Endometrial microvascular endothelial cells (primary cell): ENCODE data around the gene CFAP73. TPM values are rescaled to one million over a fixed set of nuclear protein-coding genes. Genes with fewer than 3 reads are reported as not detected.

Experiments
- in situ Hi-C: cut with HindIII; loops from 2 replicates; pipeline ENCODE4 v1.10.0; 2017; ENCODE audit warnings: low sequenced_read_pairs, low pct_unique_long_range_greater_than_20kb; ENCODE audit errors: inconsistent ontology term
- total RNA-seq: library from RNA; depleted of rRNA; stranded (reverse); fragments of >200 nt; gene quantifications from one replicate; pipeline ENCODE4 v1.2.3, GENCODE V29; 2015; ENCODE audit errors: inconsistent ontology term

Gene CFAP73
- total RNA-seq, 1 donor from 2014 or later: not detected

DNA sequence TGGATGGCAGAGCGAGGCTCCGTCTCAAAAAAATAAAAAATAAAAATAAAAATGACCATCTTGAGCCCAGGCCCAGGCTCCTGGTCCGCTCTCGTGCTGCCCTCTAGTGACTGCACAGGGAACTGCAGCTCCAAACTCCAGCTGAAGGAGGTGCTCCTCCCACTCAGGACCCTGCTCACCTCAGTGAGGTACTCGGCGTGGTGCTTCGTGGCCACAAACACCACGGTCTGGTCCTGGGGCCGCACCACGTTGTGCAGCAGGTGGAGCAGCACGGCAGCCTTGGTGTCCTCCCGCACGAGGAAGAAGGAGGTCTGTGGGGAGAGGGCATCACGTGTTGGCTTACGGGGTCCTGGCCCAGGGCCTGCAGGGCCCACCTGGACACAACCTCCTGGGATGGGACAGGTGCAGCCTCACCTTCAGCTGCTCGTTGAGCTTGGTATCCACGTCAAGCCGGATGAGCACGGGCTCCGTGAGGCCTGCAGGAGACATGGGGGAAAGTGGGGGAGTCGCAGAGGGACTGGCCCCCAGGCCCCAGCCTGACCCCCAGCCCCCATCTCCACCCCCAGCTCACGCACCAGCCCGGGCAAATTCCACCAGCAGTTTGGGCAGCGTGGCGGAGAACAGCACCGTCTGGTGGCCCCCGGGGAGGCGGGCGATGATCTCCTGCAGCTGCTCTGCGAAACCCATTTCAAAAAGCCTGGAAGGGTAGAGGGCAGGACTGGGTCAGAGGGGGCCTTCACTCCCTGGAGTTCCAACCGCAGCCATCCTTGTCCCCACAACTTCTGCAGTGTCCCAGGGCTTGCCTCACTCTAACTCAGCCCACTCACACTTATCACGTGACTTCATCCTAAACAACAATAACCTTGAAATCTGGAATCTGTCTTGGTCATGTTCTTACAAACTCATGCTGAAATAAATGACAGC lies 25.2 kb downstream of the CFAP73 start:
- in situ Hi-C loops: loop anchor here (25.0 kb wide), 1 partner anchor 112 kb away; the partner anchor contains the start of gene DTX1

- in situ Hi-C loops: no loop called here
Measured at GRCh38 chr12:113179023-113179422, 29.5 kb downstream of the CFAP73 start.

DNA sequence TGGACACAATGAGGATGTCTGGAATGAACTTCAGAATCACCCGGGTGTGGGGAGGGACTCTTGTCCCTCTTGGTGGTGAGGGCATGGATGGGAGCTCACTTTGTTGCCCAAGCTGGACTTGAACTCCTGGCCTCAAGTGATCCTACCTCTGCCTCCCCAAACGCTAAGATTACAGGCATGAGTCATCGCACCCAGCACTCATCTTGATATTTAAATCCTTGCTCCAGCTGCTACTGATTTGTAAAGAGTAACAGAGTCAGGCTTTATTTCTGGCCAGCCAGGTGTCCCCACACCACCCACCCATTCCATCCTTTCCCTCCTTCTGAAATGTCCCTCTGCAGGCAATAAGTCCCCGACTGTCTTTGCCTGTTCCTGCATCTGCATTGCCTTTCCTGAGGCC lies 30.8 kb downstream of the CFAP73 start:
- in situ Hi-C loops: no loop called here

DNA sequence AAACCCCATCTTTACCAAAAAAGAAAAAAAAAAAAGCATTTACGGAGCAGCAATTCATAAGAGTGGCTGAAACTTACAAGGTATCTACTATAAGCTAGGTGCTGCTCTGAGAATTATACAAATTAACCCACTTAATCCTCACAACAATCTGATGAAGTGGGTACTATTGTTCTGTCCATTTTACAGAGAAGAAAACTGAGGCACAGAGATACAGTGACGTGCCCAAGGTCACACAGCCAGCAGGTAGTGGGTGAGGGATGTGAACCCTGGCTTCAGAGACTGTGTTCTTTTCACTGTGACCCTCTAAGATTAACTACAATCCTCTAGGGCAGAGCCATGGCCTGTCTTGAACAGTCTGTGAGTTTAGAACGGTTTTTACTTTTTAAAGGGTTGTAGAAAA lies 32.5 kb downstream of the CFAP73 start:
- in situ Hi-C loops: no loop called here

DNA sequence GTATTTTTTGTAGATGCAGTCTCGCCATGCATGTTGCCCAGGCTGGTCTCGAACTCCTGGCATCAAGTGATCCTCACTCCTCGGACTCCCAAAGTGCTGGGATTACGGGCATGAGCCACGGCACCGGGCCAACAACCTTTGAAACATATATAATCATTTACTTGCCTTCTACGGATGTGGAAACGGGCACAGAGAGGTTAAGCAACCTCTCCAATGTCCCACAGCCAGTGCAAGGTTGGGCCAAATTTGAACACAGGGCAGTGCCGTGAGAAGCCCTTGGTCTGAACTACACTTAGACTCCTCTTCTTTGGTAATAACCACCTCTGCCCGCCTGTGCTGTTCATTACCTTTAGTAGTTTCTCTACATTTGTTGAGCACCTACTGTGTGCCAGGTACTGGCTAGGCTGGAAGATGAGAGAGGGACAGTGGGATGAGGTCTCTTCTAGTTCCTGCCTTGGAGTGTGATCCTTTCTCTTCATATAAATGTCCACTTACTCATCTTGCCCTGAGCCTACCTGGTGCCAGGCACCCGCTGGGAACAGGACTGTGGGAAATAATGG lies 33.6 kb downstream of the CFAP73 start:
- in situ Hi-C loops: no loop called here

GRCh38 chr12:113184098-113184899 lies 34.8 kb downstream of the CFAP73 start:
- in situ Hi-C loops: no loop called here

GRCh38 chr12:113184900-113185179 lies 35.3 kb downstream of the CFAP73 start:
- in situ Hi-C loops: no loop called here

- in situ Hi-C loops: no loop called here
Measured at GRCh38 chr12:113185180-113186032, 35.9 kb downstream of the CFAP73 start, which contains the start of the genes DDX54 and RITA1. Gene DDX54 (minus strand): TSS chr12:113185478. CDS start chr12:113185451, 27 bp downstream. Gene RITA1 (plus strand): TSS chr12:113185721. CDS start chr12:113186747, 1,026 bp downstream.

DNA sequence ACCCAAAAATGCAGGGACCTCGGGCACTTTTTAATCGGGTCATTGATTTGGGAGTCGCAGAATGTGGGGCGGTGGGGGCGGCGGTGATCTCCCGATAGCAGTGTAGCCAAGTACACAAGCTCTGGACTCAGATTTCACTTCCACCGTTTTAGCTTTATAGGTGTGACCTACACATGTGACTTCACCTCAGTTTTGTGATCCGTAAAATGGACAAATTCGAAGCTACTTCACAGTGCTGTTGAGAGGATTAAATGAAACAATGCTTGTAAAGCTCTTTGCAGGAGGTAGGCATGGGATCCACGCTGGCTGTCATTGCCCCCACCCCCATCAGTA lies 36.5 kb downstream of the CFAP73 start:
- in situ Hi-C loops: no loop called here

- in situ Hi-C loops: no loop called here
Measured at GRCh38 chr12:113186666-113187325, 37.3 kb downstream of the CFAP73 start.

GRCh38 chr12:113189361-113189760 lies 39.8 kb downstream of the CFAP73 start:
- in situ Hi-C loops: no loop called here

- in situ Hi-C loops: no loop called here
Measured at GRCh38 chr12:113190761-113191160, 41.2 kb downstream of the CFAP73 start.

DNA sequence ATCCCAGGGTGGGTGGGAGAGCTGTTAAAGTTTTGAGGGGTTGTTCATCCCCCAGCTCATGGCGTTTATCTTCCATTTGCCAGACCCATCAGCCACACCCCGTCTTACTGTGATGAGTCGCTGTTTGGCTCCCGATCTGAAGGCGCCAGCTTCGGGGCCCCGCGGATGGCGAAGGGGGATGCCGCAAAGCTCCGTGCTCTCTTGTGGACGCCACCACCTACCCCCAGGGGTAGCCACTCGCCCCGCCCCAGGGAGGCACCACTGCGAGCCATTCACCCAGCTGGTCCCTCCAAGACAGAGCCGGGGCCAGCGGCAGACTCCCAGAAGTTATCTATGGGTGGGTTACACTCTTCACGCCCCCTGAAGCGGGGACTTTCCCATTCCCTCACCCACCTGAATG lies 41.7 kb downstream of the CFAP73 start:
- in situ Hi-C loops: no loop called here

- in situ Hi-C loops: no loop called here
Measured at GRCh38 chr12:113194971-113195391, 45.5 kb downstream of the CFAP73 start.

- in situ Hi-C loops: no loop called here
Measured at GRCh38 chr12:113195598-113195997, 46.1 kb downstream of the CFAP73 start.

GRCh38 chr12:113196582-113196981 lies 47.1 kb downstream of the CFAP73 start:
- in situ Hi-C loops: no loop called here

DNA sequence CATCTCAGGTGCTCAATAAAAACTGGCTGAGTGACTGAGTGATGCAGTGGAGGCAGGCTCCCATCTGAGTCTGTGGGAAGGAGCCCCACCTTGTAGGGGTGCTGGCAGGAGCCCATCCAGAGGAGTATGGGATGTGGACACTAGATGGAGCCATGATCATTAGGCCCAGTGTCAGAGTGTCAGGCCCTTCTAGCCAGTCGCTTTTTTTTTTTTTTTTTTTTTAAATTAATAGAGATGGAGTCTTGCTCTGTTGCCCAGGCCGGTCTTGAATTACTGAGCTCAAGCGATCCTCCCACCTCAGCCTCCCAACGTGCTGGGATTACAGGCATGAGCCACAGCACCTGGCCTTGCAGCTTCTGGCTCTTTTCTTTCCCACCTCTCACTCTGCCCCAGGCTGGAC lies 47.5 kb downstream of the CFAP73 start:
- in situ Hi-C loops: no loop called here

DNA sequence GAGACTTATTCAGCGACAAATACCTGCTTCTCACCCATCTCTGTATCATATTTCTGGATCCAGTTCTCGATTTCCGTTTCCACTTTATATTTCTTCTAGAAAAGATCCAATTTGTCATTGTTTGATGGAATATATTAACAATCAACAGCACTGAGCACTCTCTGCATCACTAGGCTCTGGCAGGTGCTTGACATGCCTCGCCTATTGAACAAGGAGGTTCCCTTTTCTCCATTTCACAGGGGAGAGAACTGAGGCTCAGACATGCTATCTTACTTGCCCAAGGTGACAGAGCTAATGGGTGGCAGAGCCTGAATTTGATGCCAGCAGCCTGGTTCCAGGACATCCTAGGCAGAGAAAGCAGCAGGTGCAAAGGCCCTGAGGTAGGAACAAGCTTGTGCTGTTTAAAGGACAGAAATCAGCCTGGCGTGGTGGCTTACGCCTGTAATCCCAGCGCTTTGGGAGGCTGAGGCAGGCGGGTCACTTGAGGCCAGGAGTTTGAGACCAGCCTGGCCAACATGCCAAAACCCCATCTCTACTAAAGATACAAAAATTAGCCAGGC lies 48.1 kb downstream of the CFAP73 start:
- in situ Hi-C loops: no loop called here
